ENCODE results near the gene KLLN.
"Not testable (repeated sequence)": the region's sequence is repeated elsewhere in the genome, so short reads cannot be mapped to it uniquely, and the experiment has no call there.

The KLLN gene, protein sequence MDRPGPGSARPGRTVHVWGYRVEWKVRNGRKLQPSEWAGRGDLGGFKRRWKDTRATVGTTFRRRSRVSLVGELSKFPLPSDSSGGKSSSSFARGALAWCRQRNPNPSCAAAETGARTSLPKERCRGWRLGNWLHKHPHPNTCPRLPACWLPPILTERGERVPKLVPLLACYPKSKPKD

DNA sequence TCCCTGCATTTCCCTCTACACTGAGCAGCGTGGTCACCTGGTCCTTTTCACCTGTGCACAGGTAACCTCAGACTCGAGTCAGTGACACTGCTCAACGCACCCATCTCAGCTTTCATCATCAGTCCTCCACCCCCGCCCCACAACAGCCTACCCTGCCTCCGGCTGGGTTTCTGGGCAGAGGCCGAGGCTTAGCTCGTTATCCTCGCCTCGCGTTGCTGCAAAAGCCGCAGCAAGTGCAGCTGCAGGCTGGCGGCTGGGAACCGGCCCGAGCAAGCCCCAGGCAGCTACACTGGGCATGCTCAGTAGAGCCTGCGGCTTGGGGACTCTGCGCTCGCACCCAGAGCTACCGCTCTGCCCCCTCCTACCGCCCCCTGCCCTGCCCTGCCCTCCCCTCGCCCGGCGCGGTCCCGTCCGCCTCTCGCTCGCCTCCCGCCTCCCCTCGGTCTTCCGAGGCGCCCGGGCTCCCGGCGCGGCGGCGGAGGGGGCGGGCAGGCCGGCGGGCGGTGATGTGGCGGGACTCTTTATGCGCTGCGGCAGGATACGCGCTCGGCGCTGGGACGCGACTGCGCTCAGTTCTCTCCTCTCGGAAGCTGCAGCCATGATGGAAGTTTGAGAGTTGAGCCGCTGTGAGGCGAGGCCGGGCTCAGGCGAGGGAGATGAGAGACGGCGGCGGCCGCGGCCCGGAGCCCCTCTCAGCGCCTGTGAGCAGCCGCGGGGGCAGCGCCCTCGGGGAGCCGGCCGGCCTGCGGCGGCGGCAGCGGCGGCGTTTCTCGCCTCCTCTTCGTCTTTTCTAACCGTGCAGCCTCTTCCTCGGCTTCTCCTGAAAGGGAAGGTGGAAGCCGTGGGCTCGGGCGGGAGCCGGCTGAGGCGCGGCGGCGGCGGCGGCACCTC, at the start of gene KLLN, which contains the start of gene PTEN:
Gene KLLN, minus strand, starts transcription at position 481 of the 891 bp plus-strand sequence. CDS start 1,046 bp downstream, outside the sequence.
Gene PTEN, plus strand, starts transcription at position 573 of the 891 bp plus-strand sequence. CDS start 845 bp downstream, outside the sequence.
- peak; percentile 84 for DNase-seq

DNA sequence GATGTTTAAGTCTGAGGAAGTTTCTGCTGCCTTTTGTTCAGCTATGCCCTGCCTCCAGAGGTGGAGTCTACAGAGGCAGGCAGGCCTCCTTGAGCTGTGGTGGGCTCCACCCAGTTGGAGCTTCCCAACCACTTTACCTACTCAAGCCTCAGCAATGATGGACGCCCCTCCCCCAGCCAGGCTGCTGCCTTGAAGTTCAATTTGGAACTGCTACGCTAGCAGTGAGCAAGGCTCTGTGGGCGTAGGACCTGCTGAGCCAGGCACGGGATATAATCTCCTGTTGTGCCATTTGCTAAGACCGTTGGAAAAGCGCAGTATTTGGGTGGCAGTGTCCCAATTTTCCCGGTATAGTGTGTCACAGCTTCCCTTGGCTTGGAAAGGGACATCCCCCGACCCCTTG, 40.1 kb upstream of the KLLN start:
- DNase-seq, result not testable (repeated sequence)

- not testable (repeated sequence) for DNase-seq
Measured at GRCh38 chr10:87897957-87898356, 34.6 kb upstream of the KLLN start.

- DNase-seq, result no peak
Measured at GRCh38 chr10:87896216-87896615, 32.9 kb upstream of the KLLN start.

GRCh38 chr10:87895430-87895829, 32.1 kb upstream of the KLLN start:
- no peak for DNase-seq

DNA sequence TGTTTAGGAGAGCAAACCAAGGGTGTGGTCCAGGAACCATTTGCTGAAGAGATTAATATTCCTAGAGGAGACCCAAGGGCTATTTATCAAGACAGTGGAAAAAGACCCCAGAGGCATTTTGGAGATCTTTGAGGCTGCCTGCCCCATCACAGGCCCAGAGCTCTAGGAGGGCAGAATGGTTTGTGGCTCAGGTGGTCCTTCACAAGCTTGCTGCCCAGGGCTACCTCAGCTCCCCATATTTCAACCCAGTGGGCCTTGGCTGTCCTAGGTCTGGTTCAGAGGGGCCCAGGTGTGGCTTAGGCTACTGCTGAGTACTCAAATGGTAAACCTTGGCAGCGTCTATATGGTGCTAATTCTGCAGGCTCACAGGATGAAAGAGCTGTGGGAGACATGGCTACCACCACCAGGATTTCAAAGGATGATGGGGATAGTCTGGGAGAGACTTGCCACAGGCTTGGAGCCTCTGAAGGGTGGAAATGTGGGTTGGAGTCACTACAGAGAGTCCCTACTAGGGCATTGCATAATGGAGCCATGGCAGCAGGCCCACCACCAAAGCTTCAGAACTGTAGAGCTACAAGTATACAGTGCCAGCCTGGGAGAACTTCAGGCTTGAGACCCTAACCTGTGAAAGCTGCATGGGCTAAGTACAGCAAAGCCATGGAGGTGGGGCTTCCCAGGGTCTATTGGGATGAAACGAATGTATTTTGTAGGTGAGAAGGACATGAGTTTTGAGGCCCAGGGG, 24.4 kb upstream of the KLLN start:
- DNase-seq, result no peak

DNA sequence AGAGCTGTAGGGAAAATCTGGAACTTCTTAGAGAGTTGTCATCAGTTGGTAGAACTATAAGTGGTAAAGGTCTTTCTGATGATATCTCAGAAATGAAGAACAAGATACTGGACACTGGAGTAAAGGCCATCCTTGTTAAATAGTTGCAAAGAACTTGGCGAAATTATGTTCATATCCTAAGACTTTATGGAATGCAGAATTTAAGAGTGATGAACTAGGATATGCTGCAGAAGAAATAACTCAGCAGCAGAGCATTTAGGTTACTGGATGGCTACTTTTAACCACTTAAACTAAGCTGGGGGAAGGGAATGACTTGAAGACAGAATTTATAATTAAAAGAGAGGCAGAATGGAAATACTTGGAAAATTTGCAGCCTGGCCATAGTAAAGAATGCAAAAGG, 23.8 kb upstream of the KLLN start:
- no peak for DNase-seq

DNA sequence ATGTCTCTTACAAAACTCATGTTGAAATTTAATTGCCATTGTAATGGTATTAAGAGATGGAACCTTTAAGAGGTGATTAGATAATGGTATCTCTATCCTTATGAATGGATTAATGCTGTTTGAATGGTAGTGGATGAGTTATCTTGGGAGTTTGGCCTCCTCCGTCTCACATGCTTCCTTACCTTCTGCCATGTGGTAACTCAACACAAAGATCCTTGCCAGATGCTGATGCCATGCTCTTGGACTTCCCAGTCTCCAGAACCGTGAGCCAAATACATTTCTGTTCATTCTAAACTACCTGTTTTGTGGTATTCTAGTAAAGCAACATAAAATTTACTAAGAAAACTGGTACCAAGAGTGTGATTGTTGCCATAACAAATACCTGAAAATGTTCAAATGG, 23.3 kb upstream of the KLLN start:
- no peak for DNase-seq

DNA sequence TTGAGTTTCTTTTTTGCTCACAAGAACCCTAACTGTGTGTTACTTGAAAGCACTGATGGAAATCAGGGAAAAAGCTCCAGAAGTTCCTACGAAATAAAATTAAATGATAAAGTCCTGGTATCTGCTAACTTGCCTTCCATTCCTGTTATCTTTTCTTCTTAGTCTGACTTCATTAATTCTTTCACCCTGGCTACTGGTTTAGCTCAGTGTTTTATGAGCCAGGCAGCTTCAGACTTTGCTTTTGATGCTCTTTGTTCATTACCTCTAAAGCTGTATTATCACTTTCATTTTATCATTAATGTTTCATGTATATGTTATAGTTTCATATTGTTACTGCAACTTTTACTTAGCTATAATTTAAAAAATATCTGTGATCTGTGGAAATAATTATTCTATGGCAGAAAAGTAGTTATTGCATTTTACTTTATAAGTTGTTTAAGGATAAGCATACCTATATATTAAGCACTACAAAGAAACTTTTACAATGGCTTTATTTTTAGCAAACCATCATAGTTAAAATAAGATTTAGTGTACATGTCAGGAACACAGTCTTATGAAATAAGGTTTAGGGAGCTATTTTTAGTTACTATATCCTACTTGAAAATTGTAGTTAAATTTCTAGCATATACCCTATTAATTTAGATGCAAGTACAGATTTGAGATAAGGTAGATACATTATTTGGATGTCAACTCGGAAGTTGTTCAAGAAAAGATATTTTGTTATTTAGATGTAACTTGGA, 19.4 kb upstream of the KLLN start:
- no peak for DNase-seq

DNA sequence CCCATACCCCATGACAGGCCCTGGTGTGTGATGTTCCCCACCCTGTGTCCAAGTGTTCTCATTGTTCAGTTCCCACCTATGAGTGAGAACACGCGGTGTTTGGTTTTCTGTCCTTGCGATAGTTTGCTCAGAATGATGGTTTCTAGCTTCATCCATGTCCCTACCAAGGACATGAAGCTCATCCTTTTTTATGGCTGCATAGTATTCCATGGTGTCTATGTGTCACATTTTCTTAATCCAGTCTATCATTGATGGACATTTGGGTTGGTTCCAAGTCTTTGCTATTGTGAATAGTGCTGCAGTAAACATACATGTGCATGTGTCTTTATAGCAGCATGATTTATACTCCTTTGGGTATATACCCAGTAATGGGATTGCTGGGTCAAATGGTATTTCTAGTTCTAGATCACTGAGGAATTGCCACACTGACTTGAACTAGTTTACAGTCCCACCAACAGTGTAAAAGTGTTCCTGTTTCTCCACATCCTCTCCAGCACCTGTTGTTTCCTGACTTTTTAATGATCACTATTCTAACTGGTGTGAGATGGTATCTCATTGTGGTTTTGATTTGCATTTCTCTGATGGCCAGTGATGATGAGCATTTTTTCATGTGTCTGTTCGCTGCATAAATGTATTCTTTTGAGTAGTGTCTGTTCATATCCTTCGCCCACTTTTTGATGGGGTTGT, 18.2 kb upstream of the KLLN start:
- DNase-seq, result not testable (repeated sequence)

- no peak for DNase-seq
Measured at GRCh38 chr10:87880336-87880735, 17.0 kb upstream of the KLLN start.

DNA sequence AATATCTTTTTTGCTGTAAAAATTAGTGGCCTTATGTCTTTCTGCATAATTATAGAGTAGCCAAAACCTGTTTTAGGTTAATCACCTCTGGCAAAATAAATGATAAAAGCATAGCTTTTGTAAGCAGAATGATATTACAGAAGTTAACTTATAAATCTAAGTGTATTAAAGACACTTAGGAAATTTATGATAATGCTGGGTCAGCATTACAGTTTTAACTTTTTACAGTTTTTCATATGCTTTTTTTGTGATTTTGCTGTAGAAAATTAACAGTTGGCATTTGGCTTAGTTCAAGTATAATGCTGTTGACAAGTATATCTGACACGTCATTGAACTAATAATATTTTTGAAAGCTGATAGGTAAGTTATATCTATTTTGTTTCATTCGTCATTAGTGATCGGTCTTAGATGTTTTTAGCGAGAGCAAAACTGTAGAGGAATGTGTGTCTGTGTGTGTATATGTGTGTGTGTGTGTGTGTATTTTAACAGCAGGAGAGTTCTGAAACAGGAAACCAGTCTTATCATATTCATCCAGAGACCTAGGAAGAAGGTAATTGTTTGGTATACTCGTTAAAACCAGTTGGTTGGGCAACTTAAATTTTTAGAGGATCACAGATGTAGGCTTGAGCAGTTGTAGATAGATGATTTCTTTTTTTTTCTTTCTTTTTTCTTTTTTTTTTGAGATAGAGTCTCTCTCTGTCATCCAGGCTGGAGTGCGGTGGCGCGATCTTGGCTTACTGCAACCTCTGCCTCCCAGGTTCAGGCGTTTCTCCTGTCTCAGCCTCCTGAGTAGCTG, 15.5 kb upstream of the KLLN start:
- no peak for DNase-seq

DNA sequence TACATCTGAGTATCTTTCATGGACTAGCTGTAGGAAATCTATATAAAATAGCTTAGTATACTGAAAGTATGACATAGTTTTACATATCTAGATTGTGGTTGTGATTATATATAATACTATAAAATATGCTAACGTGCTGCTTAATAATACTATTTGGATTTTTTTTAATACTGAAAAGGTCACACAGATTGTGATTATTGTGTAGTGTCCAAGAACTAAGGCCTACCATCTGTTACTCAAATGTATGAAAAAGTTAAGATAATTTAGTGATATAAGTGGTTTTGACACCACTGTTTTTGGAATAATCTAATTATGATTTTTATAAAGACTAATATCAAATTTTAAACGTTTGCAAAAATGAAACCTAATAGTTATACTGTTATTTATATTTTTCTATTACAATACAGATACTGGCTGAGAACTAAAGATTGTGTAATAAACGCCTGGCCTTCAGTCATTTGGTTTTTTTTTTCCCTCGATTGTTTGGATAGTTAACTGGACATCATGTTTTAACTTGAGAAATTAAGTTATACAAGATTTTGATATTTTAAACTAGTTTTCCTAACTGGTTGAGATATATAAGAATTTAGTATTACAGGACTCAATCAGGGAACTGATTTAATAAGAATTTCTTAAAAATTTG, 12.7 kb upstream of the KLLN start:
- DNase-seq, result no peak

- no peak for DNase-seq
Measured at GRCh38 chr10:87873656-87874055, 10.3 kb upstream of the KLLN start.

DNA sequence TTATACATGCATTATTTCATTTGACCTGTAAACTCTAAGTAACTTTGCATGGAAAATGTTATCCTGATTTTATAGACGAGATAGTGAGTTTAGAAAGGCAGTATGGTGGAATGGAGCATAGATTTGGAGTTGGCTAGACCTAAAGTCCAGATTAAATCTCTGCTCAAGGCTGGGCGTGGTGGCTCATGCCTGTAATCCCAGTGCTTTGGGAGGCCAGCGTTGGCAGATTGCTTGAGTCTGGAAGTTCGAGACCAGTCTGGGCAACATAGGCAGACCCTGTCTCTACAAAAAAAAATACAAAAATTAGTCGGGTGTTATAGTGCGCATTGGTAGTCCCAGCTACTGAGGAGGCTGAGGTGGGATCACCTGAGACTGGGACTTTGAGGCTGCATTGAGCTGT, 9.5 kb upstream of the KLLN start:
- DNase-seq, result no peak

GRCh38 chr10:87869773-87870551, 6.6 kb upstream of the KLLN start:
- DNase-seq, result no peak

DNA sequence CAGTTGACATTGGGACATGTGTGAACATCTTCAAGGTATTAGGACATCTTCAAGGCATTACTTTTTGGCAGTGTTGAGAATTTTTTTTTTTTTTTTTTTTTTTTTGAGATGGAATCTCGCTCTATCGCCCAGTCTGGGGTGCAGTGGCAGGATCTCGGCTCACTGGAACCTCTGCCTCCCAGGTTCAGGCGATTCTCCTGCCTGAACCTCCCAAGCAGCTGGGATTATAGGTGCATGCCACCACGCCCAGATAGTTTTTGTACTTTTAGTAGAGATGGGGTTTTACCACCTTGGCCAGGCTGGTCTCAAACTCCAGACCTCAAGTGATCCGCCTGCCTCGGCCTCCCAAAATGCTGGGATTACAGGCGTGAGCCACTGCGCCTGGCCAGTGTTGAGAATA, 5.8 kb upstream of the KLLN start:
- not testable (repeated sequence) for DNase-seq

DNA sequence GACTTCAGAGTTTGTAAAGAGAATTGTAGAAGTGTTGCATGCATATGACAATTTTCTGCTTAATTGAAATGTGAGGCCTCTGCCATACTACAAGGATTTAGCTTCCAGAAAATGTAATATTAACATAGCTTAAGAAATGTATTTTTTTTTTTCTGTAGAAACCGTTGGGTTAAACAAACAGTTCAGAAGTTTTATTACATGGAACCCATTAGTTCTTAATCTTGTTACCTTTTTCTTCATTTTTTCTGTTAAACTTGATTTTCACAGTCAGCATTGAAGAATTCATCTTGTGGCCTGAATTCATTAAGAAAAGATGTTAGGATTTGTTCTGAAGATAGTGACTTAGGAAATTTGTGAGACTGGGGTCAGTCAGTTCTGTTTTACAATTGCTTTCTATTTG, 4.9 kb upstream of the KLLN start:
- DNase-seq, result no peak

DNA sequence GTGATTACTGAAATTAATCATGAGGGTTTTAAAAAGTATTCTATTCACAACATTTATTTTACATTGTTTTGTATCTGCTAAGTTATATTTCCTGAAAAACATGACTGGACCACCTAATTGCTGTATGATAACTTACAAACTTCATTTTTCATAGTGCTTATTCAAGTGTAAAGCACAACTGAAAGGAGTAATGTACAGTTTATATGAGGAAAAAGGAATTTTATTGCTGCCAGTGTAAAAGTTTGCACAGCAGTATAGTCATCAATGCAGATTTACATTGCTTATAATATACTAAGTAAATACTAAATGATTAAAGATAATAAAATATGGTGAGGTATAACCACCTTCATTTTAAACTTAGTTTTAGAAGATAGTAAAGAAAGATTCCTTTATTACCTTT, 4.1 kb upstream of the KLLN start:
- no peak for DNase-seq

GRCh38 chr10:87866412-87866974, 3.2 kb upstream of the KLLN start:
- no peak for DNase-seq
